ENCODE measurements around the gene OLIG3. TPM values are rescaled to one million over a fixed set of nuclear protein-coding genes. Genes with fewer than 3 reads are reported as not detected.

OLIG3 gene
- total RNA-seq, 4 donors from 2014 or later = not detected

DNA sequence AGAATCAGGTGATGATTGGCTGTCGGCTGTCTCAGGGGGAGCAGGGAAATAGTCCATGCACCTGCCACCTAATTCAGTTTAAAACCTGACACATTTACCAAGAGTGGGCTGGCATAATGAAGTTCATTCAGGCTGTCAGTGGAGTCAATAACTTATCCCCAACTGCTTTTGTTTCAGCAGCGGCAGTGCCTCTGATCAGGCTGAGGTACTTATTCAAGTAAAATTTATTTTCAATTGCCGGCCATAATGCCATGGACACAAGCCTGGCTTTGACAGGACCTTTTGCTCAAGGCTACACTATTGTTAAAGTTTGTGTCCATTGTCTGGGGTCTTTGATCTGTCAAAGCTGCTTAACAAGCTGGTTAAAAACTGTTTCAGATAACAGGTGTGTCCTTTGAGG is 20.6 kb downstream of the OLIG3 start:
- DNase-seq (no peak), ATAC-seq (no peak)
- Histone ChIP-seq H3K9me3 (no peaks in the 10 kb centered on the region), H3K36me3 (no peaks in the 10 kb centered on the region), H3K4me3 (no peak overlapping the region), H3K27ac (no peak overlapping the region), H3K4me1 (no peaks in the 10 kb centered on the region), H3K27me3 (no peaks in the 10 kb centered on the region)
- no peak for TF ChIP-seq POLR2A (IDR thresholded peaks at IDR 0.05)
- no peak for TF ChIP-seq CTCF (IDR thresholded peaks at IDR 0.05 in 4 of 5, conservative IDR thresholded peaks at IDR 0.05 in 1 of 5)
- intact Hi-C loops (cut with DNase I; ENCODE audit: low total_unique reads) (no loop called here), in situ Hi-C loops (cut with MboI; ENCODE audit: low sequenced_read_pairs in 4 of 4) (no loop called here)

GRCh38 chr6:137472641-137473137 is 21.5 kb downstream of the OLIG3 start:
- DNase-seq (no peak), ATAC-seq (no peak)
- intact Hi-C loops (cut with DNase I; ENCODE audit: low total_unique reads) = no loop called here
- Histone ChIP-seq H3K27me3 (no peaks in the 10 kb centered on the region), H3K4me3 (no peak overlapping the region), H3K36me3 (no peaks in the 10 kb centered on the region), H3K4me1 (no peaks in the 10 kb centered on the region), H3K9me3 (no peaks in the 10 kb centered on the region), H3K27ac (no peak overlapping the region)
- TF ChIP-seq CTCF (IDR thresholded peaks at IDR 0.05 in 4 of 5, conservative IDR thresholded peaks at IDR 0.05 in 1 of 5) (no peak), POLR2A (IDR thresholded peaks at IDR 0.05) (no peak)
- in situ Hi-C loops (cut with MboI; ENCODE audit: low sequenced_read_pairs in 4 of 4) = no loop called here

- TF ChIP-seq POLR2A (IDR thresholded peaks at IDR 0.05) (no peak), CTCF (IDR thresholded peaks at IDR 0.05 in 4 of 5, conservative IDR thresholded peaks at IDR 0.05 in 1 of 5) (no peak)
- Histone ChIP-seq H3K9me3 (no peaks in the 10 kb centered on the region), H3K27ac (no peak overlapping the region), H3K4me3 (no peak overlapping the region), H3K36me3 (no peaks in the 10 kb centered on the region), H3K4me1 (no peaks in the 10 kb centered on the region), H3K27me3 (no peaks in the 10 kb centered on the region)
- ATAC-seq = no peak
- no peak for DNase-seq
- intact Hi-C loops (cut with DNase I; ENCODE audit: low total_unique reads) = no loop called here
- in situ Hi-C loops (cut with MboI; ENCODE audit: low sequenced_read_pairs in 4 of 4) = no loop called here
These were observed 22.2 kb downstream of the OLIG3 start for GRCh38 chr6:137471986-137472385.

DNA sequence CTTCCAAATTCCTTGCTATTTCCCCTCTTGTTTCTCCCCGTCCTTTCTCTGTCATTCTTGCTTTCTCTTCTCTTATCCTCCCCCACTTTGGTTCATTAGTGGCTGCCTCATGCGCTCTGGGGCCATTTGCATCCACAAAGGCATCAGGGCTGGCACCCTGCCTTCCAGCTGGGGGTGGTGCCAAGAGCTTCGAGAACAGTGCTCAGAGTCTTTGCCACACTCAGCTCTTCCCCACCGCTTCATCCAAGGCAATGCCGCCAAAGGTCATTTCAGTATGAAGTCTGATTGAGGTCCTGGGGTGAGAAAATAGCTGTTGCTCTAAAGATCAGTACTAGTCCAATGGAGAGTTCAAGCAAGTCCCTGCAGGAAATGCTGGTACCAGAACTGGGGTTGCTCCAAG is 22.7 kb downstream of the OLIG3 start:
- H3K4me1 ChIP-seq = no peaks in the 10 kb centered on the region
- H3K4me3 ChIP-seq = no peak overlapping the region
- intact Hi-C loops (cut with DNase I; ENCODE audit: low total_unique reads) = no loop called here
- no peaks in the 10 kb centered on the region for H3K36me3 ChIP-seq
- DNase-seq (no peak), ATAC-seq (no peak)
- in situ Hi-C loops (cut with MboI; ENCODE audit: low sequenced_read_pairs in 4 of 4) = no loop called here
- no peaks in the 10 kb centered on the region for H3K9me3 ChIP-seq
- no peak for TF ChIP-seq POLR2A (IDR thresholded peaks at IDR 0.05)
- TF ChIP-seq CTCF (IDR thresholded peaks at IDR 0.05 in 4 of 5, conservative IDR thresholded peaks at IDR 0.05 in 1 of 5) = no peak
- no peaks in the 10 kb centered on the region for H3K27me3 ChIP-seq
- no peak overlapping the region for H3K27ac ChIP-seq

GRCh38 chr6:137467211-137467610 is 27.0 kb downstream of the OLIG3 start:
- no peak for ATAC-seq
- intact Hi-C loops (cut with DNase I; ENCODE audit: low total_unique reads) = no loop called here

More at GRCh38 chr6:137467211-137467610, 27.0 kb downstream of the OLIG3 start:
- H3K4me1 ChIP-seq = no peaks in the 10 kb centered on the region
- no peak overlapping the region for H3K4me3 ChIP-seq
- no peak for DNase-seq
- TF ChIP-seq POLR2A (IDR thresholded peaks at IDR 0.05) (no peak), CTCF (IDR thresholded peaks at IDR 0.05 in 4 of 5, conservative IDR thresholded peaks at IDR 0.05 in 1 of 5) (no peak)
- no peaks in the 10 kb centered on the region for H3K9me3 ChIP-seq
- H3K27me3 ChIP-seq = no peaks in the 10 kb centered on the region
- H3K27ac ChIP-seq = no peak overlapping the region
- no peaks in the 10 kb centered on the region for H3K36me3 ChIP-seq
- in situ Hi-C loops (cut with MboI; ENCODE audit: low sequenced_read_pairs in 4 of 4) = no loop called here

All from gastrocnemius medialis (tissue), 4 donors.